HEK293 (cell line): Measurements from ENCODE around the gene HADHB.

ENCODE experiments used
- CTCF ChIA-PET: fragments of 350-600 bp; formaldehyde crosslinking; extraction: SDS; loops from one replicate; lab custom pipeline; 2021; ENCODE audit warnings: antibody characterized with exemption; lab: Yijun Ruan, JAX
- POLR2A ChIA-PET: fragments of 300-600 bp; formaldehyde crosslinking; extraction: SDS; loops from one replicate; lab custom pipeline; 2020; ENCODE audit warnings: antibody characterized with exemption, inconsistent platforms; lab: Yijun Ruan, JAX
- H3K27ac ChIP-seq: fragments of 200-500 bp; sonication (Bioruptor generic); 2 replicates; pipeline ENCODE4 v1.5.1; 2014; ENCODE audit warnings: low read depth, low read length, control low read depth, inconsistent platforms; ENCODE audit errors: extremely low read depth
- H3K36me3 ChIP-seq, 2 experiments: fragments of 200-500 bp in 1 of 2; sonication (Bioruptor generic) in 1 of 2; 1 replicate in 1 of 2; 2 replicates in 1 of 2; pipeline ENCODE4 v1.5.1; 2014 to 2017; ENCODE audit warnings: inconsistent platforms in 2 of 2, low read length in 2 of 2; ENCODE audit not compliant: control insufficient read depth in 2 of 2, insufficient read depth in 1 of 2
- H3K4me1 ChIP-seq: fragments of 200-500 bp; sonication (Bioruptor generic); 2 replicates; pipeline ENCODE4 v1.5.1; 2014; ENCODE audit warnings: mild to moderate bottlenecking, low read length, inconsistent platforms; ENCODE audit not compliant: control insufficient read depth, insufficient read depth
- H3K4me3 ChIP-seq: 2 replicates; pipeline ENCODE4 v1.5.1; 2011; ENCODE audit warnings: low read depth, mild to moderate bottlenecking, control low read depth, low read length, moderate library complexity
- H3K9me3 ChIP-seq: fragments of 200-500 bp; sonication (Bioruptor generic); 2 replicates; pipeline ENCODE4 v1.5.1; 2014; ENCODE audit warnings: low read depth, low read length, inconsistent platforms; ENCODE audit not compliant: control insufficient read depth, insufficient read depth
- EGR2 ChIP-seq: fragments of 450-650 bp; formaldehyde crosslinking; IDR thresholded peaks from 2 replicates; pipeline ENCODE4 v1.5.1; 2016; ENCODE audit warnings: low read depth, missing biosample characterization, missing genetic modification characterization
- INSM2 ChIP-seq: fragments of 450-650 bp; formaldehyde crosslinking; IDR thresholded peaks from 2 replicates; pipeline ENCODE4 v1.5.1; 2016; ENCODE audit warnings: missing biosample characterization, missing genetic modification characterization
- KLF8 ChIP-seq: fragments of 450-650 bp; formaldehyde crosslinking; IDR thresholded peaks from 2 replicates; pipeline ENCODE4 v1.5.1; 2016; ENCODE audit warnings: missing biosample characterization, missing genetic modification characterization
- WT1 ChIP-seq: fragments of 450-650 bp; formaldehyde crosslinking; IDR thresholded peaks from 2 replicates; pipeline ENCODE4 v1.5.1; 2016; ENCODE audit warnings: missing biosample characterization, missing genetic modification characterization
- ZBTB8A ChIP-seq: fragments of 450-650 bp; formaldehyde crosslinking; IDR thresholded peaks from 2 replicates; pipeline ENCODE4 v1.5.1; 2016; ENCODE audit warnings: missing biosample characterization, missing genetic modification characterization
- ZFHX2 ChIP-seq: fragments of 450-650 bp; formaldehyde crosslinking; conservative IDR thresholded peaks from 2 replicates; pipeline ENCODE4 v1.5.1; 2016; ENCODE audit warnings: missing biosample characterization, missing genetic modification characterization
- ZNF112 ChIP-seq: fragments of 450-650 bp; formaldehyde crosslinking; IDR thresholded peaks from 2 replicates; pipeline ENCODE4 v1.5.0; 2017; ENCODE audit warnings: missing biosample characterization, missing genetic modification characterization
- ZNF146 ChIP-seq: fragments of 450-650 bp; formaldehyde crosslinking; IDR thresholded peaks from 2 replicates; pipeline ENCODE4 v1.5.1; 2016; ENCODE audit warnings: missing biosample characterization, missing genetic modification characterization
- ZNF155 ChIP-seq: fragments of 450-650 bp; formaldehyde crosslinking; IDR thresholded peaks from 2 replicates; pipeline ENCODE4 v1.5.1; 2016; ENCODE audit warnings: missing biosample characterization, missing genetic modification characterization
- ZNF24 ChIP-seq: fragments of 450-650 bp; formaldehyde crosslinking; IDR thresholded peaks from 2 replicates; pipeline ENCODE4 v1.5.1; 2016; ENCODE audit warnings: missing biosample characterization, missing genetic modification characterization
- ZNF248 ChIP-seq: fragments of 450-650 bp; formaldehyde crosslinking; IDR thresholded peaks from 2 replicates; pipeline ENCODE4 v1.5.1; 2017; ENCODE audit warnings: missing biosample characterization, missing genetic modification characterization
- ZNF280D ChIP-seq: fragments of 450-650 bp; formaldehyde crosslinking; IDR thresholded peaks from 2 replicates; pipeline ENCODE4 v1.5.1; 2016; ENCODE audit warnings: missing biosample characterization, missing genetic modification characterization
- ZNF354C ChIP-seq: fragments of 450-650 bp; formaldehyde crosslinking; IDR thresholded peaks from 2 replicates; pipeline ENCODE4 v1.5.1; 2016; ENCODE audit warnings: missing biosample characterization, missing genetic modification characterization, low read depth, borderline replicate concordance
- ZNF416 ChIP-seq: fragments of 450-650 bp; formaldehyde crosslinking; IDR thresholded peaks from 2 replicates; pipeline ENCODE4 v1.5.1; 2016; ENCODE audit warnings: missing biosample characterization, missing genetic modification characterization
- ZNF513 ChIP-seq: fragments of 450-650 bp; IDR thresholded peaks from 2 replicates; pipeline ENCODE4 v1.5.1; 2018; ENCODE audit warnings: missing biosample characterization, missing genetic modification characterization
- ZNF544 ChIP-seq: fragments of 450-650 bp; formaldehyde crosslinking; IDR thresholded peaks from 2 replicates; pipeline ENCODE4 v1.5.0; 2017; ENCODE audit warnings: missing biosample characterization, missing genetic modification characterization
- ZNF549 ChIP-seq: fragments of 450-650 bp; IDR thresholded peaks from 2 replicates; pipeline ENCODE4 v1.5.1; 2018; ENCODE audit warnings: missing biosample characterization, missing genetic modification characterization, mild to moderate bottlenecking, inconsistent platforms, moderate library complexity
- ZNF560 ChIP-seq: fragments of 450-650 bp; formaldehyde crosslinking; IDR thresholded peaks from 2 replicates; pipeline ENCODE4 v1.5.1; 2017; ENCODE audit warnings: missing biosample characterization, missing genetic modification characterization, borderline replicate concordance
- ZNF580 ChIP-seq: fragments of 450-650 bp; formaldehyde crosslinking; IDR thresholded peaks from 2 replicates; pipeline ENCODE4 v1.5.1; 2016; ENCODE audit warnings: missing biosample characterization, missing genetic modification characterization
- ZNF585B ChIP-seq: fragments of 450-650 bp; formaldehyde crosslinking; IDR thresholded peaks from 2 replicates; pipeline ENCODE4 v1.5.1; 2016; ENCODE audit warnings: missing biosample characterization, missing genetic modification characterization
- ZNF76 ChIP-seq: fragments of 450-650 bp; formaldehyde crosslinking; IDR thresholded peaks from 2 replicates; pipeline ENCODE4; 2016; ENCODE audit warnings: low read depth, missing biosample characterization, missing genetic modification characterization, borderline replicate concordance
- ZNF777 ChIP-seq: fragments of 450-650 bp; formaldehyde crosslinking; IDR thresholded peaks from 2 replicates; pipeline ENCODE4 v1.5.1; 2017; ENCODE audit warnings: missing biosample characterization, missing genetic modification characterization, borderline replicate concordance
- ZSCAN30 ChIP-seq: fragments of 450-650 bp; IDR thresholded peaks from 2 replicates; pipeline ENCODE4 v1.5.1; 2018; ENCODE audit warnings: missing biosample characterization, mild to moderate bottlenecking, missing genetic modification characterization, moderate library complexity
- ZXDB ChIP-seq: fragments of 450-650 bp; formaldehyde crosslinking; IDR thresholded peaks from 2 replicates; pipeline ENCODE4 v1.5.1; 2016; ENCODE audit warnings: missing biosample characterization, missing genetic modification characterization

The HADHB gene

GRCh38 chr2:26285931-26286330, 41.2 kb downstream of the HADHB start (continued):
- no peak for TF ChIP-seq ZFHX2
- TF ChIP-seq ZNF777, result no peak
- no peak for TF ChIP-seq ZNF76 (tag by site-specific recombination)
- no peak for TF ChIP-seq ZSCAN30 (tag by site-specific recombination)

- Histone ChIP-seq H3K36me3 (peaks cover 7 to 18% of the 10 kb centered on the region in 2 experiments), H3K4me1 (no peaks in the 10 kb centered on the region), H3K4me3 (no peak overlapping the region), H3K27ac (no peak overlapping the region), H3K9me3 (no peaks in the 10 kb centered on the region)
- no peak for TF ChIP-seq ZNF549 (tag by site-specific recombination)
- TF ChIP-seq ZNF544, result no peak
- no peak for TF ChIP-seq ZXDB
- no peak for TF ChIP-seq ZNF560 (tag by site-specific recombination)
- no peak for TF ChIP-seq ZNF112 (tag by site-specific recombination)
- no peak for TF ChIP-seq ZNF585B
- no peak for TF ChIP-seq ZNF513 (tag by site-specific recombination)
- ChIA-PET POLR2A (no interaction called here), CTCF (no interaction called here)
These were observed 45.3 kb downstream of the HADHB start for GRCh38 chr2:26290001-26290400.

- H3K4me3 ChIP-seq, result no peak overlapping the region
- H3K9me3 ChIP-seq, result no peaks in the 10 kb centered on the region
- CTCF ChIA-PET, result no interaction called here
- peaks cover 0 to 8% of the 10 kb centered on the region in 2 experiments; a peak in 2 of 3 replicates for H3K36me3 ChIP-seq
- POLR2A ChIA-PET, result no interaction called here
- TF ChIP-seq EGR2 (peak; percentile 35; the same call in 1 of the 2 replicates), ZFHX2 (peak; percentile 73), ZNF248 (tag by site-specific recombination) (no peak)
- no peak overlapping the region for H3K27ac ChIP-seq
- H3K4me1 ChIP-seq, result no peaks in the 10 kb centered on the region
These were observed 47.9 kb downstream of the HADHB start for GRCh38 chr2:26292646-26293045.

- POLR2A ChIA-PET, result no interaction called here
- no peak for TF ChIP-seq INSM2 (tag by site-specific recombination)
- TF ChIP-seq ZNF549 (tag by site-specific recombination), result no peak
- TF ChIP-seq ZNF280D, result 0 out of 2 replicates have a peak, but pooled peaks have one; percentile 39
- no peak for TF ChIP-seq KLF8 (tag by site-specific recombination)
- no peak for TF ChIP-seq ZNF416 (tag by site-specific recombination)
- no peak for TF ChIP-seq ZNF24 (tag by site-specific recombination)
- no peak for TF ChIP-seq ZNF354C (tag by site-specific recombination)
- TF ChIP-seq ZNF580, result peak; percentile 92
- no peak for TF ChIP-seq WT1
- peak; percentile 78 for TF ChIP-seq ZNF146 (tag by site-specific recombination)
- TF ChIP-seq ZNF155 (tag by site-specific recombination), result no peak
- TF ChIP-seq ZBTB8A, result no peak
- H3K4me1 ChIP-seq, result no peaks in the 10 kb centered on the region
- no peak overlapping the region for H3K27ac ChIP-seq
- no peaks in the 10 kb centered on the region; a peak in 1 of 3 replicates for H3K36me3 ChIP-seq
- H3K9me3 ChIP-seq, result no peaks in the 10 kb centered on the region
- CTCF ChIA-PET, result no interaction called here
- no peak overlapping the region for H3K4me3 ChIP-seq
These were observed 50.8 kb downstream of the HADHB start for GRCh38 chr2:26295511-26295910.
